Right renal cortex interstitium (tissue), 3 donors: ENCODE measurements around the gene CACNB3. TPM values are rescaled to one million over a fixed set of nuclear protein-coding genes. Genes with fewer than 3 reads are reported as not detected.
"Not testable (repeated sequence)": the region's sequence is repeated elsewhere in the genome, so short reads cannot be mapped to it uniquely, and the experiment has no call there.

Experiments used
- DNase-seq, 3 donors: peaks; one replicate each; pipeline ENCODE4 v3.0.0-alpha.2; 2013; ENCODE audit warnings: low read depth in 3 of 3, low spot score in 2 of 3
- polyA plus RNA-seq, 3 donors: library from polyadenylated mRNA; unstranded; fragments of 120-200 nt; gene quantifications; one replicate each; pipeline ENCODE4 v1.2.1, GENCODE V29; 2013; ENCODE audit not compliant: insufficient read length in 3 of 3

The CACNB3 gene
- polyA plus RNA-seq, 3 donors, result 40.3 to 47.6 (median 43.1) TPM

DNA sequence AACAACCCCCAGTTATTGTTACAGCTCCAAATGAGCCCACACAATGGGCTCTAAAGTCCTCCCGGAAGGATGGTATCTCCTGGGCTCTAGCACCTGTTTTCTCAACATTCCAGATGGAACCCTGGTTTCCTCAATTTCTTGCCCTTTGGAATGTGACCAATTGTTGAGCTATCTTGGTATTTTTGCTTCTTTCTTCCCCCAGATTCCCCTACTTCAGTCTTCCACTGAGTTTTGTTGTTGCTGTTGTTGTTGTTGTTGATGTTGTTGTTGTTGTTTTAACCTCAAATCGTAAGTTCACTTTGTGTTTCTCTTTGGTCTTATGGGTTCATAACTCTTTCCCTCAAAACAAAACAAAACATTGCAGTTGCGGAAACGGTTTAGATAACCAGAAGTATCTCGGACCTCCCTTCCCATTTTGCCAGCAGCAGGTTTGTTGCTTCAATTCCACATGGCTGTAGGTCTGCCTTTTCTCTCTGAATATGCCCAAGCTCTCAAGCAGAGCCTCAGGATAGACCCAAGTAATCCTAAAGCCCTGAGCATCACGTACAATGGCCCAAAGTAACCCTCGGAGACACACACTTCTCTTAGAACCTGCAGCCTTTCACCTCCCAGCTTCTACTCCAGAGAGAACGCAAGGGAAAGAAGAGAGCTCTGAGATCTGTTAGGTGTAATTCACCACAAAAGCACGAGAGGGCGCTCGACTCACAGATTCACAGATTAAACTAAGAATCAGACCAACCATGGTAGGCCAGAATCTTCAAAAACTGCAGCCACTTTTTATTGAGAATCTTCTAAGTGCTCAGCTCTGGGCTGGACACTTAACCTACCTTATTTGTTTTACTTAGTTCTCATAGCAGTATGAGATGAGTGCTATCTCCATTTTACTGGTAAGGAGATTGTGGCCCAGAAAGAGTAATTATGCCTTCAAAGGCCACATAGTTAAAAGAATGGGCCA, 34.7 kb downstream of the CACNB3 start:
- DNase-seq, result peak; percentile 86 to 93 (median 93)

DNA sequence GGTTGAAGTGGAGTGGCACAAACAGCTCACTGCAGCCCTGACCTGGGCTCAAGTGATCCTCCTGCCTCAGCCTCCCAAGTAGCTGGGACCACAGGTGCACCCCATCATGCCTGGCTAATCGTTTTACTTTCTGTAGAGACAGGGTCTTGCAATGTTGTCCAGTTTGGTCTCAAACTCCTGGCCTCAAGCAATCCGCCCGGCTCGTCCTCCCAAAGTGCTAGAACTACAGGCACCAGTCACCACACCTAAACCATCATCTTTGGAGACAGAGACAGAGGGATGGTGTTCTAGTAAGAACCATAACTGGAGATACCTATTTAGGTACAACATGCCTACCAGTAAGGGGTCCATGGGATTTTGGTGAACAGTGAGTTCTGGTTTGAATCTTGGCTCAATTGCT, 36.2 kb downstream of the CACNB3 start:
- no peak for DNase-seq

DNA sequence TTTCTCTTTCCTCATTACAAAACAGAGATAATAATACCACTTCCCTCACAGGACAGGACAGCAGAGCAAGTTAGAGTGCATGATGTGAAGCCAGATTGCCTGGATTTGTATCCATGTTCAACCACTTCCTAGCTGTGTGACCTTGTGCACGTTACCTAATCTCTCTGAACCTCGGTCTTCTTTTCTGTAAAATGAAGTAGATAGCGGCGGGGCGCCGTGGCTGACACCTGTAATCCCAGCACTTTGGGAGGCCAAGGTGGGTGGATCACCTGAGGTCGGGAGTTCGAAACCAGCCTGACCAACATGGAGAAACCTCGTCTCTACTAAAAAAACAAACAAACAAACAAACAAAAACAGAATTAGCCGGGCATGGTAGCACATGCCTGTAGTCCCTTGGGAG, 36.6 kb downstream of the CACNB3 start:
- DNase-seq, result not testable (repeated sequence)

DNA sequence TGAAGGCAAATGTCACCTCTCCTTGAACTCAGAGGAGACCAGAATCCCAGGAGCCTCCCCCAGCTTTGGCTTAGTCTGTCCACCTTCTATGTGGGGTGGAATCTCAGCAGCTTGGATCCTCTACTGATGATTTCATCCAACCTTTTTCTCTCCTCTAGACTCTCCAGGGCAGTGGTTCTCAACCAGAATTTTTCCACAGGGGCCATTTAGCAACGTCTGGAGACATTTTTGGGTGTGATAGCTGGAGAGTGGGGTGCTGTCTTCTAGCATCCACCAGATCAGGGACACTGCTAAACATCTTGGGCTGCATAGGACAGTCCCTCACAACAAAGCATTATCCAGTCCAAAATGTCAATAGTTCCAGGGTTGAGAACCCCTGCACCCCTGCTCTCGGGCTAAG, 38.1 kb downstream of the CACNB3 start:
- DNase-seq, result no peak

DNA sequence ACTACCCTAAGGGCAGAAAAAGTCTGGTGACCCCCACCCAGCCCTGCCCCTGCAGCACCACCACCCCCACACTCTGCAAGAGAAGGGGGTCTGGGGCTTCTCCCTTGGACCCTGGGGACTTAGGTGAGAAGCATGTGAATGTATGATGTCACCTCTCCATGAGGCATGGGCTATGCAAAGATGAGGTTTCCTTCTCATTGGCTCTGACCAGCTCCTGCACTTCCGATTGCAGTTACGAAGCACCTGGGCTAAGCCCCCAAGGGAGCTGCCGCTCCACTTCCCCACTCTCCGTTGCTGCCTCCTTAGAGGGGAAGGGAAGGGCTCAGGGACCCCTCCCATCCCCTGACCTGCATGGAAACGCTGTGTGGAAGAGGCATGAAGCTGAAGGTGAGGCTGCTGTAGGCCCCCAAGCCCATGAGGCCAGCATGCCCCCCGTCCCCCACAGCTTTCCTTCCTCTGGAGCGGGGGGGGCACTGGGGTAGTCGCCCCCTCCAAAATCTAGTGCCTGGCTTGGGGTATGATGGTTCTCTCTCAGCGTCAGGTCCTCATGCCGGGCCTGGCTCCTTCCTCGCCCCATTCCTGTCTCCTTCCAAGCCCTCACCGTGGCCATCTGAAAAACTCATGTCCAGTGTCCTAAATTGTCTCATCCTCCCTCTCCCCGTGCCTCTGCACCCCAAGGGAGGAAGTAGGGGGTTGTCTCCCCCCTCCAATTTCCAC, 39.1 kb downstream of the CACNB3 start:
- DNase-seq, result no peak

DNA sequence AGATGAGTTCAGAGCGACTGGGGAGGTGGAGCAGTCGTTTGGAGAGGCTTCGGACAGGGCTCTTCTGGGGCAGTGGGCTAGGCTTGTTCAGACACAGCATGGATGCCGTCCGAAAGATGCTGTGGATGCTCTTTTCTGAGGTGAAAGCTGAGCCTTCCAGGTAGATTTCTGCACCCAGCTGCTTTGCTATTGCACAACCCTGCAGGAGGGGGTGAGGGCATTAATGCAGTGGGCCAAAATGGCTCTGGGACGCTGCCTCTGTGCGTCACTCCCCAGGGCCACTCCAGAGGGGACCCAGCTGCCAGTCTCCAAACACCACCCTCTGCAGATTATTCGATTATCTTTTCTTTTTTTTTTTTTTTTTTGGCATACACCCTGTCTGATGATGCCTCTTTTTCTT, 39.7 kb downstream of the CACNB3 start:
- no peak for DNase-seq

DNA sequence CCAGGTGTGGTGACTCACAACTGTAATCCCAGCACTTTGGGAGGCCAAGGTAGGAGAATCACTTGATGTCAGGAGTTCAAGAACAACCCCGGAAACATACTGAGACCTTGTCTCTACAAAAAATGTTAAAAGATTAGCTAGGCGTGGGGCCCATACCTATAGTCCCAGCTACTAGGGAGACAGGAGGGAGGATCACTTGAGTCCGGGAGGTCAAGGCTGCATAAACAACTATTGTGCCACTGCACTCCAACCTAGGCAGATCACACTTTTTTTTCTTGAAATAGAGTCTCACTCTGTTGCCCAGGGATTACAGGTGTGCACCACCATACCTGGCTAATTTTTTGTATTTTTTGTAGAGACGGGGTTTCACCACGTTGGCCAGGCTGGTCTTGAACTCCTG, 41.3 kb downstream of the CACNB3 start:
- DNase-seq, result no peak

DNA sequence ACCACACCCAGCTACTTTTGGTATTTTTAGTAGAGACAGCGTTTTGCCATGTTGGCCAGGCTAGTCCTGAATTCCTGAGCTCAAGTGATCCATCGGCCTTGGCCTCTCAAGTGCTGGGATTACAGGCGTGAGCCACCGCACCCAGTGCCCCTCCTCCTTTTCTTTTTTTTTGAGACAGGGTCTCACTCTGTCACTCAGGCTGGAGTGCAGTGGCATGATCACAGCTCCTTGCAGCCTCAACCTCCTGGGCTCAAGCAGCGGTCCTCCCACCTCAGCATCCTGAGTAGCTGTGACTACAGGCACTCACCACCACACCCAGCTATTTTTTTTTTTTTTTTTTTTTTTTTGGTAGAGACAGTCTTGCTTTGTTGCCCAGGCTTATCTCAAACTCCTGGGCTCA, 41.9 kb downstream of the CACNB3 start:
- DNase-seq, result not testable (repeated sequence)

DNA sequence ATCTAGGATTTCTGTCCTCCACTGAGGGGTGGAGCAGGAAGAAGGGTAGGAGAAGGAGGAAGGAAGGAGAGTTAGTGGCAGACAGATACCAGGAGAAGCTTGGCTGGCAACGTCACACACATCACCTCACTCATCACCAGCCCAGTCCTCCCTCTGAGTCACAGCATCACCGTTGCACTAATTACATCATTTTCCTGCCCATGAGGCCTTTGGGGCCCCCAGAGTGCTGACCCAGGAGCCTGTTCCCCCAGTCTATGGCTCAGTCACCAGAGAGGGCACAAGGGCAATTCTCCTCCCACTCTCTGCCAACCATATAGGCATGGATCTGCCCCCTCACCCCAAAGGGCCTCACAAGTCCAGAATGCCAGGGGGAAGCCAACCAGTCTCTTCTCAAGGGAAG, 42.8 kb downstream of the CACNB3 start:
- DNase-seq, result no peak

DNA sequence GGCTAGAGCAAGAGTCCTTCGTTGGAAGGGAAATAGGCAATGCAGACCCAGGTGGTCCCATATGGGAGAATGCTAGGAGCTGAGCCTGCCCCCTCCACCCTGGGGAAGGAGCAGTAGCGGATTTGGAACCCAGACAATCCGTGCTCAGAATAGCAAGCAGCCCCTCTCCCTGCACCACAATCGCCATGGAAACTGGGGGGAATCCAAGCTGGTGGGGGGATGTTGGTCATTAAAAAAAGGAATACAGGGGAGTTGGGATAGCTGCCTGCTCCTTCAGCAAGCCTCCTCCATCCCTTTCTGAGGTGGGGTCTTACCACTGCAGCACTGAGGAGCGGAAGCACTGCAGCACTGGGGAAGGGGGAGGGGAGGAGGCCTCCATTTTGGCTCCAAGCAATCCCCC, 44.5 kb downstream of the CACNB3 start:
- DNase-seq, result no peak

DNA sequence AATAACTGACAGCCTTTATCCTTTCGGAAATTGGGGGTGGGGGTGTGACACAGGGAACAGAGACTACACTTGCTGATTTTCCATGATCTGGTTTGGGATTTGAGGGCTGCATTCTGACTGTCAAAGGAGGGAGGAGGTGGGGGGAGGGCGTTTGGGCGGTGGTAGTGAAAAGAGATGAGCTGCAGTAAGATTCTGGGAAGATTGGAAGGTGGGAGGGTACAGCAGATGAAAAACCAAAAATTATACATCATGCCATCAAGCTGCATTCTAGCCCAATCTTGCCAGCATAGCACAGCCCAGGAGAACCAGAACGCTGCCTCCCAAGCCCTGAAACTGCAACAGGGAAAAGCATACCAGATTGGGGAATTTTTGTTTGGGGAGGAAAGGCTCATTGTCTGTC, 45.0 kb downstream of the CACNB3 start:
- DNase-seq, result no peak

DNA sequence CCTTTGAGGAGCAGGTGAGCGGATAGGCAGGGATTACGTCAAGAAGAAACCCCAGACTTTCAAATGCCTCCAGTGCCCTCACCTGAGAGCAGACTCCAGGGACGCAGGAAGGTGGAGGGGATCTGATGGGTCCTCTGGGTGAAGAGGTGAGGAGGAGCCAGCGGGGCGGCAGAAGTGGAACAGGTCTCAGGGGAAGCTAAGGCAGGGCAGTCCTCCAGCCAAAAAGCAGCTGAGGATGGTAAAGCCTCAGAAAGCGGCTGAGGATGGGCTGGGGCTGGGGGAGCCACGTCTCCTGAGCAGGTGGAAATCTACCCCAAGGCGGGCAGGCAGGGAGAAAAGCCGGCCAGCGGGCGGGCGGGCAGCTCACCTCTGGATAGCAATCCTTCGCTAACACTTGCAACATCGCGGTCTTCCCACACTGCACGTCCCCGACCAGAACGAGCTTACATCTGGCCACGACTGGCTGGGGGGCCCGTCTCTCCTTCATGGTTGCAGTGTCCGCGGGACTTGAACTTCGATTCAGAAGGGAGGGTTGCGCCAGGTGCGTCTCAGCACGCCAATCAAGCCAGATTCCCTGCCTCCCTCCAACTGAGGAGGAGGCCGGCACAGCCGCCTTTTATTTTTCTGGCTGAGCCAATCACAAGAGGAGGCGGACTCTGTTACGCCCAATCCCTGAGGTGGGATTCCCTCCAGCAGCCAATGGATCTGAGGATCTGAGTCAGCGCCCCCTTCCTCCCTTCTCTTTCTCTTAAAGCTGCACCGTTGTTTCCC, 47.2 kb downstream of the CACNB3 start, which contains the start of gene RND1:
TSS of gene RND1 (minus strand) at position 590 of the 771 bp plus-strand sequence. CDS start at position 487, 103 bp downstream.
- peak; percentile 81 to 86 (median 83) for DNase-seq

DNA sequence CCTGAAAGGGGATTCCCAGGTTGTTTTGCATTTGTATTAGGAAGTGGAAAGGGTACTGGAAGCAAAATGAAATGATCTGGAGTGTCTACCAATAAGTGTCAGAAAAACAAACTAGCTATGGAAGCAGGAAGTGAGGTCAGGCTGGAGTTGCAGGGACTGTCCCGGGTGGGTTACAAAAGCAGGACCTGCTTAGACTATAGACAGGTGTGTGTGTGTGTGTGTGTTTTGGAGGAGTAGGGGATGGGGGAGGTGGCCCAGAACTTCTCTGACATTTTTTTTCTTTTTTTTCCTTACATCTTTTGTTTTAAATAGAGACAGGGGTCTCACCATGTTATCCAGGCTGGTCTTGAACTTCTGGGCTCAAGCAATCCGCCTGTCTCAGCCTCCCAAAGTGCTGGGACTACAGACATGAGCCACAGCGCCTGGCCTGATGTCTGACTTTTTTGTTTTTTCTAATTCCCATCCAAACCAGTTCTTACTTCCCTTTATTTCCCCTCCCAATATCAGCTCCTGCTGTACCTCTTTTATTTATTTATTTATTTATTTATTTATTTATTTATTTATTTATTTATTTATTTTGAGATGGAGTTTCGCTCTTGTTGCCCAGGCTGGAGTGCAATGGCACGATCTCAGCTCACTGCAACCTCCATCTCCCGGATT, 47.9 kb downstream of the CACNB3 start:
- DNase-seq, result no peak

DNA sequence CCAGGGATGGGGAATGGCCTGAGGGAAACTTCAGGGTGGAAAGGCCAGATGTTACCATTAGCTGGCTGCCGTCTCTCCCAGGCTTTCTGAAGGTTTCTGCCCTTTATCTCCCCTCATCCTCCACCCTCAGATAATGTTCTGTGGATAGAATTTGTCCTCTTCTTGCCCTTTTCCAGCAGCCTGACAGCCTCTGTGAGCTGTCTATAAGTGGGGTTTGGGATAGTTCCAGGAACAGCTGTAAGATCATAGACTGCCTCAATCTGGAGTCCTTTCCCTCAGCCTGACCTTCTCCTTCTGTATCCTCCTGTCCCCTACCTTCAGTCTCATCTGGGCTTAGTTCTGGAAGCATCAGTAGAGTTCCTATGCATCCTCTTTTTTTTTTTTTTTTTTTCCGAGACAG, 50.2 kb downstream of the CACNB3 start:
- no peak for DNase-seq

DNA sequence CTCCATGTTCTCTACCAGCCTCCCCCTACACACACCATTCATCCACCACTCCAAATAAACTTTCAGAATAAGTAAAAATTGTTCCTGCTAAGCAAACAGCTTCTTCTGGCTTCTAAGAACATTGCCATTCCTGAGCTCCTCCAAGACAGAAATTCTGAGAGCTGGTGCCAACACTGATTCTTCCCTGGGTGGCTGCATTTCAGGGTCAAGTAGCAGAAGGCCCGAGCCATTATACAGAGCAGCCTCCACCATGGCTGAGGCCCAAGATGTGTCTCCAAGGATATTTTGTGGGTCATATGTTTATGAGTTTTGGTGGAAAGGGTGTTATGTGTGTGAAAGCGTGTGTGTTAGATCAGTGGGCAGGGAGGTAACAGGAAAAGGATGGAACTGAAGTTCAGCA, 50.9 kb downstream of the CACNB3 start:
- DNase-seq, result no peak

DNA sequence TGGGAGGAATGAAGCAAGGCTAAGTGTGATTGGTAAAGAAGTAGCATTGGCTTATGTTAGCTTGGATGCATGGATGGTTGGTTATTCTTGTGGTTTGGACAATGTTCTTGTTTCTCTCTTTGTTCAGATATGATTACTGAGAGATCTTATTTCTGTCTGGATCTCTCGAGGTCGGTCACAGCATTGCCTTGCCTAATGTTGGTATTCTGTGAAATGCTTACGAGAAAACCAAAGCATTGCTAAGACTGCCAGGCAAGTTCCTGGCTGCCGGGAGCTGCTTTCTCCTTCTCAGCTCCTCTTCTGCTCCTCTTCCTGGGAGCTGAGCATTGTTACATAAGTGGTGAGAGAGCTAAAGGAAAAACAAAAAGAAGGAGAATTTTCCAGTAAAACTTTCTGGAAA, 54.8 kb downstream of the CACNB3 start:
- no peak for DNase-seq

DNA sequence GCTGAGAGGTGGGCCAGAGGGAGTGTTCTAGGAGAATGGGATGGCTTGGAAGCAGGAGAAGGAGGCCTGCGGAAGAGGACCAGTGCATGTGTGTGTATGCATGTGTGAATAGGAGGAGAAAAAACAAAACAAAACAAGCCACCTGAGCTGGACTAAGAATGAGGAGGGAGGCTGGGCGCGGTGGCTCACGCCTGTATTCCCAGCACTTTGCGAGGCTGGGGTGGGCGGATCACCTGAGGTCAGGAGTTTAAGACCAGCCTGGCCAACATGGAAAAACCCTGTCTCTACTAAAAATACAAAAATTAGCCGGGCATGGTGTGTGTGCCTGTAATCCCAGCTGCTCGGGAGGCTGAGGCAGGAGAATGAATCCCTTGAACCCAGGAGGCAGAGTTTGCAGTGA, 55.2 kb downstream of the CACNB3 start:
- DNase-seq, result not testable (repeated sequence)

DNA sequence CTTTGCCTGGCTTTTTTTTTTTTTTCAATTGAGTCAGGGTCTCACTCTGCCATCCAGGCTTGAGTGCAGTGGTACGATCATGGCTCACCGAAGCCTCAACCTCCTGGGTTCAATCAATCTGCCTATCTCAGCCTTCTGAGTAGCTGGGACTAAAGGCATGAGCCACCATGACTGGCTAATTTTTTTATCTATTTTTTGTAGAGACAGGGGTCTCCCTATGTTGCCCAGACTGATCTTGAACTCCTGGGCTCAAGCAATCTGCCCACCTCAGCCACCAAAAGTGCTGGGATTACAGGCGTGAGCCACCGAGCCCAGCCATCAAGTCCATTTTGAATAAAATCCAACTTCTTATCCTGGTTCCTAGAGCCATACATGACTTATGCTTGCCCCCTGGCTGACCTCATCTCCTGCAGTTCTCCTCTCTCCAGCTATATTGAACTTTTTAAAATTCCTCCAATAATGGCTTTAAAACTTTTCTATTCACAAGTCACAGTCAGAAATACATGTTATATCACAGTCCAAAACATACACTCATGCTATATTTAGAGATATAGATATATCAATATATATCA, 57.7 kb downstream of the CACNB3 start:
- no peak for DNase-seq
